ENCODE results near the gene KRAS. TPM values are rescaled to one million over a fixed set of nuclear protein-coding genes. Genes with fewer than 3 reads are reported as not detected.

KRAS gene
- total RNA-seq, 2 donors from 2014 or later = 5.9 to 8.3 TPM

DNA sequence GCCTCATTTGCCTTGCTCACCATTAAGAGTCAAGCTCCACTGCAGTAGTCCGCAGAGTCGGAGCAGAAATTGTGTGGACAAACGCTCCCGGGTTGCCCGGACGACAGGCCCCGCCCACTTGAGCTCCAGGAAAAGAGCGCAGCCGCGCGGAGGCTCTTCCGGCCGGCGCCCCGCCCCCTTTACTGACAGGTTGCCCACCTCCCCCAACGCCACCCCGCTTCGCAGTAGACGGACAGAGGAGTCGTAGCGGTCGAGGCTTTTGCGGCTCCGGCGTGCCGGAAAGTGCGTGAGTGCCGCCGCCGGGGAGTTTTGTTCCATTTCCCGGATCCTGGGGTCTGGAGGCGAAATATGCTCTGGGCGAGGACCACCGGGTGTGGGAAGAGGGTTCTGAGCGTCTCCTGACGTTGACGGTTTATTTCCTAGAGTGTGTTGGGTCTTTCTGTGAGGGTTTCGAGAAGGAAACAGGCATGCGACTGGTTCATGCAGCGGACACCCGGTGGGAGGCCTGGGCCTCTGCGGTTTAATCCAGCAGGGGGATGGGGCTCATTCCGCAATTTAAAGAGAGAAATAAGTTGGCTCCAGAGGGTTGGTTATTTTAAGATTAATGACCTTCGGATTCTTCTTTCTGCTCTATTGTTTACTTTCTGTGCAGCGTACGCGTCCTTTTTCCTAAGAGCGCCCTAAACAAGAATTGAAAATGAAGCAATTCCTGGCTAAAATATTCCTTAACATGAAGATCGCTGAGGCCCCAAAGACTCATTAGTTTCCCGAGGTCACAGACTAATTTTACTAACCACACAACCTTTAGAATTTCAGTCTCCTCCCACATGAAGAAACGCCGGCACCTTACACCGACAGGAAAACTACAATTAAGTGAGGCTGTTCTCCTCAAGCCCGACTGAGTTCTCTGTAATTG is 55.4 kb downstream of the KRAS start, which contains the start of the genes DNAI7 and ETFRF1:
Gene DNAI7 (minus strand): TSS at position 105 of the 916 bp plus-strand sequence. CDS start 82 bp downstream, at position 23.
Gene ETFRF1 (plus strand): TSS at position 182 of the 916 bp plus-strand sequence. CDS start 8,720 bp downstream, outside the sequence.
- DNase-seq (peak; percentile 99 to 100 (median 100)), ATAC-seq (peak; percentile 100)
- Histone ChIP-seq H3K27me3 (no peaks in the 10 kb centered on the region), H3K9me3 (no peaks in the 10 kb centered on the region), H3K27ac (peak within 1 kb of the TSS; percentile 90 to 97 (median 91)), H3K4me3 (peak within 1 kb of the TSS; percentile 27 to 51), H3K36me3 (replicated peaks in 1 of 2; ENCODE audit: insufficient read depth in 1 of 2, low read depth in 2 of 2) (no peaks in the 10 kb centered on the region), H3K4me1 (peaks cover 11% of the 10 kb centered on the region)
- intact Hi-C loops (cut with DNase I) = no loop called here
- TF ChIP-seq, protein P1, sequence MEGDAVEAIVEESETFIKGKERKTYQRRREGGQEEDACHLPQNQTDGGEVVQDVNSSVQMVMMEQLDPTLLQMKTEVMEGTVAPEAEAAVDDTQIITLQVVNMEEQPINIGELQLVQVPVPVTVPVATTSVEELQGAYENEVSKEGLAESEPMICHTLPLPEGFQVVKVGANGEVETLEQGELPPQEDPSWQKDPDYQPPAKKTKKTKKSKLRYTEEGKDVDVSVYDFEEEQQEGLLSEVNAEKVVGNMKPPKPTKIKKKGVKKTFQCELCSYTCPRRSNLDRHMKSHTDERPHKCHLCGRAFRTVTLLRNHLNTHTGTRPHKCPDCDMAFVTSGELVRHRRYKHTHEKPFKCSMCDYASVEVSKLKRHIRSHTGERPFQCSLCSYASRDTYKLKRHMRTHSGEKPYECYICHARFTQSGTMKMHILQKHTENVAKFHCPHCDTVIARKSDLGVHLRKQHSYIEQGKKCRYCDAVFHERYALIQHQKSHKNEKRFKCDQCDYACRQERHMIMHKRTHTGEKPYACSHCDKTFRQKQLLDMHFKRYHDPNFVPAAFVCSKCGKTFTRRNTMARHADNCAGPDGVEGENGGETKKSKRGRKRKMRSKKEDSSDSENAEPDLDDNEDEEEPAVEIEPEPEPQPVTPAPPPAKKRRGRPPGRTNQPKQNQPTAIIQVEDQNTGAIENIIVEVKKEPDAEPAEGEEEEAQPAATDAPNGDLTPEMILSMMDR (IDR thresholded peaks at IDR 0.05) = peak in 5 of 7 experiments; percentile 7 to 43 (median 27)
- peak; percentile 68 to 92 (median 89) for TF ChIP-seq POLR2A (IDR thresholded peaks at IDR 0.05)
- WGBS, 2 donors = 0% methylated on average over 18 to 54 of the region's 54 CpGs

DNA sequence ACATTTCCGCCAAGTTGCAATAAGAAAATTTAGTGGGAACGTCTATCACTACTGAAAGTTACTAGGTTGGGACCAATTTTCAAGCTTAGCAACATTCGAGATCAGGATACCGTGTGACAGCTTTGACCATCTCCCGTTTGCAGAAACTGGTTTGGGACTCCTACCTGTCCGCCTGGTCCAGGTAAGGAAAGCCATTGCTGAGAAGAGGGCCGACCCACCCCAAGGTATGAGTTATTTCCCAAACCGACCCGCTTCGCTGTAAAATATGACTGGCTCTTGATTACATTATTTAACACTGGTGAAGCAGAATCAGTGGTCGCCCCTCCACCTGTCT is 56.0 kb downstream of the KRAS start:
- intact Hi-C loops (cut with DNase I) = no loop called here
- TF ChIP-seq, protein P1 (IDR thresholded peaks at IDR 0.05) = no peak
- no peak for TF ChIP-seq POLR2A (IDR thresholded peaks at IDR 0.05)
- Histone ChIP-seq H3K9me3 (no peaks in the 10 kb centered on the region), H3K27ac (peak overlapping the region; percentile 90 to 97 (median 91)), H3K4me1 (peaks cover 11% of the 10 kb centered on the region), H3K27me3 (no peaks in the 10 kb centered on the region), H3K4me3 (peak overlapping the region in 1 of 2 donors; percentile 27), H3K36me3 (replicated peaks in 1 of 2; ENCODE audit: insufficient read depth in 1 of 2, low read depth in 2 of 2) (no peaks in the 10 kb centered on the region)
- ATAC-seq (peak; percentile 13), DNase-seq (no peak)
- WGBS, 2 donors = 6 to 7% methylated on average over 8 to 11 of the region's 11 CpGs

DNA sequence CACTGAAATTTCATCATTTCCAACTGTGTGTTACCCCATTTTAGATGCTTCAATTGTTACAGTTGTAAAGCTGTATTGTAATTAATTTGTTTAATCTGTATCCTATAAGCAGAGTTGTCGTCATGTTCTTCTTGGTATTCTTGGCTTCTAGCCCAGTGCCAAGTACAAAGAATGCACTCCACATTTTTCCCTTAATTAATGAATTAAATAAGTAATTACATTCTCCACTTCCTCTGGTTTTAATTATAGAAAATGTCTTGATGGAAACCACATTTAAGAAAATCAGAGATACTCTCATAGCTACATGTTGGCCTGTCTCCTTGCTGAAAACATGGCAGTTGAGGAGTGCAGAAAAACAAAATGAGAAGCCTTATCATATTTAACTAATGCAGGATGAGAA is 56.5 kb downstream of the KRAS start:
- DNase-seq = no peak
- Histone ChIP-seq H3K27me3 (no peaks in the 10 kb centered on the region), H3K4me3 (peak overlapping the region in 1 of 2 donors; percentile 27), H3K9me3 (no peaks in the 10 kb centered on the region), H3K27ac (peak overlapping the region in 2 of 4 donors; percentile 16 to 91), H3K4me1 (peaks cover 11% of the 10 kb centered on the region), H3K36me3 (replicated peaks in 1 of 2; ENCODE audit: insufficient read depth in 1 of 2, low read depth in 2 of 2) (no peaks in the 10 kb centered on the region)
- TF ChIP-seq, protein P1 (IDR thresholded peaks at IDR 0.05) = no peak
- TF ChIP-seq POLR2A (IDR thresholded peaks at IDR 0.05) = no peak
- WGBS, 2 donors = 10 to 27% methylated on average over 1 of the region's 1 CpG
- intact Hi-C loops (cut with DNase I) = no loop called here
- ATAC-seq = no peak

DNA sequence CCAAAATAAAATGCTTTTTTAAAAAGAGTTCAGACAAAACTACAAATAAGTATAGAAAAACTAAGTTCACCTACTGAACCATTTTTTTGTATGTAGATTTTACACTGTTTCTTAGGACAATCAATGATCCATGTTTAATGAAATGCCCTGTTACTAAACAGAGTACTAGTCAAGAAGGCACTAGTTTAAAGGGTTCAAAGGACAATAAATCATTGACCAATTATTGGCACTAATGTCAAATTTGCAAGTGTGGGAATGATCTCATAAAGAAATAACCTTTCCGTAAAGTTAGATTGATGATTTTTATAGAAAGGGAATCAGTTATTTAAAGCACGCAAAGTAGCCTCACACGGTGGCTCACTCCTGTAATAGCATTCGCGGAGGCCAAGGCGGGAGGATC is 59.9 kb downstream of the KRAS start:
- DNase-seq = no peak
- Histone ChIP-seq H3K4me3 (no peak overlapping the region), H3K4me1 (no peaks in the 10 kb centered on the region), H3K9me3 (no peaks in the 10 kb centered on the region), H3K27ac (no peak overlapping the region), H3K27me3 (no peaks in the 10 kb centered on the region), H3K36me3 (replicated peaks in 1 of 2; ENCODE audit: insufficient read depth in 1 of 2, low read depth in 2 of 2) (no peaks in the 10 kb centered on the region)
- no peak for ATAC-seq
- WGBS, 2 donors = 90 to 91% methylated on average over 6 of the region's 6 CpGs
- intact Hi-C loops (cut with DNase I) = no loop called here
- no peak for TF ChIP-seq POLR2A (IDR thresholded peaks at IDR 0.05)
- TF ChIP-seq, protein P1 (IDR thresholded peaks at IDR 0.05) = no peak

All from body of pancreas (tissue), 4 donors.